K562 treated with DMSO at 1 percent for 48 hours (cell line): ENCODE data around the gene BAZ1A. TPM values are rescaled to one million over a fixed set of nuclear protein-coding genes. Genes with fewer than 3 reads are reported as not detected.

ENCODE experiments used
- total RNA-seq: library from RNA; unstranded; fragments of 300-600 nt; gene quantifications from 2 replicates; pipeline ENCODE4 v1.2.3, GENCODE V29; 2022; ENCODE audit warnings: low replicate concordance; ENCODE audit errors: extremely low read depth

Gene BAZ1A, protein sequence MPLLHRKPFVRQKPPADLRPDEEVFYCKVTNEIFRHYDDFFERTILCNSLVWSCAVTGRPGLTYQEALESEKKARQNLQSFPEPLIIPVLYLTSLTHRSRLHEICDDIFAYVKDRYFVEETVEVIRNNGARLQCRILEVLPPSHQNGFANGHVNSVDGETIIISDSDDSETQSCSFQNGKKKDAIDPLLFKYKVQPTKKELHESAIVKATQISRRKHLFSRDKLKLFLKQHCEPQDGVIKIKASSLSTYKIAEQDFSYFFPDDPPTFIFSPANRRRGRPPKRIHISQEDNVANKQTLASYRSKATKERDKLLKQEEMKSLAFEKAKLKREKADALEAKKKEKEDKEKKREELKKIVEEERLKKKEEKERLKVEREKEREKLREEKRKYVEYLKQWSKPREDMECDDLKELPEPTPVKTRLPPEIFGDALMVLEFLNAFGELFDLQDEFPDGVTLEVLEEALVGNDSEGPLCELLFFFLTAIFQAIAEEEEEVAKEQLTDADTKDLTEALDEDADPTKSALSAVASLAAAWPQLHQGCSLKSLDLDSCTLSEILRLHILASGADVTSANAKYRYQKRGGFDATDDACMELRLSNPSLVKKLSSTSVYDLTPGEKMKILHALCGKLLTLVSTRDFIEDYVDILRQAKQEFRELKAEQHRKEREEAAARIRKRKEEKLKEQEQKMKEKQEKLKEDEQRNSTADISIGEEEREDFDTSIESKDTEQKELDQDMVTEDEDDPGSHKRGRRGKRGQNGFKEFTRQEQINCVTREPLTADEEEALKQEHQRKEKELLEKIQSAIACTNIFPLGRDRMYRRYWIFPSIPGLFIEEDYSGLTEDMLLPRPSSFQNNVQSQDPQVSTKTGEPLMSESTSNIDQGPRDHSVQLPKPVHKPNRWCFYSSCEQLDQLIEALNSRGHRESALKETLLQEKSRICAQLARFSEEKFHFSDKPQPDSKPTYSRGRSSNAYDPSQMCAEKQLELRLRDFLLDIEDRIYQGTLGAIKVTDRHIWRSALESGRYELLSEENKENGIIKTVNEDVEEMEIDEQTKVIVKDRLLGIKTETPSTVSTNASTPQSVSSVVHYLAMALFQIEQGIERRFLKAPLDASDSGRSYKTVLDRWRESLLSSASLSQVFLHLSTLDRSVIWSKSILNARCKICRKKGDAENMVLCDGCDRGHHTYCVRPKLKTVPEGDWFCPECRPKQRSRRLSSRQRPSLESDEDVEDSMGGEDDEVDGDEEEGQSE (N-terminal part only)
- not detected in 2 replicates for total RNA-seq

GRCh38 chr14:34875031-34875922, at the start of gene BAZ1A:
BAZ1A (minus strand) TSS chr14:34875360; CDS start chr14:34874604, 756 bp downstream.

GRCh38 chr14:34714320-34715126, 160.6 kb downstream of the BAZ1A start, which contains the start of gene CFL2:
CFL2 (minus strand) TSS chr14:34714593; CDS start chr14:34714540, 53 bp downstream.

Other genes with a start within 250 kb of the BAZ1A start
- not detected in 2 replicates for gene SNX6, start 245.2 kb downstream of the BAZ1A start, total RNA-seq
- not detected in 2 replicates for gene CFL2, start 160.8 kb downstream of the BAZ1A start, total RNA-seq
- gene SRP54, start 107.6 kb upstream of the BAZ1A start, total RNA-seq, result not detected in 2 replicates
- not detected in 2 replicates for gene FAM177A1, start 170.9 kb upstream of the BAZ1A start, total RNA-seq
- gene PPP2R3C, start 246.6 kb upstream of the BAZ1A start, total RNA-seq, result not detected in 2 replicates
- gene PRORP, start 247.2 kb upstream of the BAZ1A start, total RNA-seq, result not detected in 2 replicates